GM12872 (cell line): ENCODE data around the gene TSEN15.

Experiments
- TF ChIP-seq, protein P1 (sequence below): IDR thresholded peaks from 3 replicates; pipeline ENCODE4 v1.5.1; 2011; ENCODE audit warnings: low read depth, mild to moderate bottlenecking, low read length, moderate library complexity; ENCODE audit not compliant: insufficient read depth

The TSEN15 gene

DNA sequence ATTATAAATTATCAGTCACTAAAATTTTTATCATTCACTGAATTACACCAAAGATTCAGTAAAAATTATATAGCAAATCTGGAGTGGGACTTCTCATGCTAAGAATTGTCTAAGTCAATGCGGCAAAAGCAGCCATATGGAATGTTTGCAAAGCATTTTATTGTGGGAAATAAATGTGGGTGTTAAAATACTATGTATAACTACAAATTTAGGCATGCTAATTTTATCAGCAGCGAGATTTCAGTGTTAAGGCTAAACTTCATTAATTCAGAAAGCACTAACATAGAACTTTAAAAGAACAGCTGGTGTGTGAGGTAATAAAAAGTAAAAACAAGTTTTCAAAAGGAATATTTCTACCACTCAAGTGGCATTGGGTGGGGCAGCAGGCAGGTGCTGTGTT is 35.4 kb upstream of the TSEN15 start:
- TF ChIP-seq, protein P1, sequence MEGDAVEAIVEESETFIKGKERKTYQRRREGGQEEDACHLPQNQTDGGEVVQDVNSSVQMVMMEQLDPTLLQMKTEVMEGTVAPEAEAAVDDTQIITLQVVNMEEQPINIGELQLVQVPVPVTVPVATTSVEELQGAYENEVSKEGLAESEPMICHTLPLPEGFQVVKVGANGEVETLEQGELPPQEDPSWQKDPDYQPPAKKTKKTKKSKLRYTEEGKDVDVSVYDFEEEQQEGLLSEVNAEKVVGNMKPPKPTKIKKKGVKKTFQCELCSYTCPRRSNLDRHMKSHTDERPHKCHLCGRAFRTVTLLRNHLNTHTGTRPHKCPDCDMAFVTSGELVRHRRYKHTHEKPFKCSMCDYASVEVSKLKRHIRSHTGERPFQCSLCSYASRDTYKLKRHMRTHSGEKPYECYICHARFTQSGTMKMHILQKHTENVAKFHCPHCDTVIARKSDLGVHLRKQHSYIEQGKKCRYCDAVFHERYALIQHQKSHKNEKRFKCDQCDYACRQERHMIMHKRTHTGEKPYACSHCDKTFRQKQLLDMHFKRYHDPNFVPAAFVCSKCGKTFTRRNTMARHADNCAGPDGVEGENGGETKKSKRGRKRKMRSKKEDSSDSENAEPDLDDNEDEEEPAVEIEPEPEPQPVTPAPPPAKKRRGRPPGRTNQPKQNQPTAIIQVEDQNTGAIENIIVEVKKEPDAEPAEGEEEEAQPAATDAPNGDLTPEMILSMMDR = no peak

DNA sequence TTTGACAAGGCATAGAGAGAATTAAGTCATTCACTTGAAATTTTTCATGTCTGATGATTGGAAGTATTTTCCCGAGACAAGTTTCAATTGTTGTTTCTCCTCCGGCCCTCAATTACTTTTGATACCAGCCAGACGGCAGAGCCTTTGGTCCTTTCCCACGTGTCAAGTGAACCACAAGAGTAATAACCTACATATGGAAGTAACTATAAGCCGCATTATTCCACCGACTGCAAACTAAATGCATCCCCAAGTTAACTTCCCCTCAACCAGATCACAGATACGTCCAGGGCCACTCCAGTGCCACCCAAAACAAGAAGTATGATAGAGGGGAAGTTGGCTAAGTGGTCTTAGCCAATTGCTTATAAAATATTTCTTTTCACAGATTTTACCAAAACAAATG is 34.2 kb upstream of the TSEN15 start:
- TF ChIP-seq, protein P1 = no peak

DNA sequence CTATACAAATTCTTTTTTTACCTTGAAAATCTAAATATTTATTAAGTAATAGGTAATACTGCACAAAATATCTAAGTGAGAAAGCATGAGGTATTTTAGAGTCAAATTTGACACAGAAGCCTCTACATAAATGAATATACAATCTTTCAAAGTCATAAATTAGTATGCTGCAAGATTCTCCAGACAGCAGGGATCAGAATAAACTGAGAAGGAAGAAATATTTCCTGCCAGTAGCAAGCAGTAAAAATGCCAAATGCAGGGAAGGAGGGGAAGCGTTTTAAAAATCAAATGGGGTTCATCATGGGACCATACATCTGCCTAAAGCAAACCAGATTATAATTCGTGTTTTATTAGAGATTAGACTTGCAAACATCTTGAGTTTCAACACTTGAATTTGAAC is 32.9 kb upstream of the TSEN15 start:
- TF ChIP-seq, protein P1 = no peak

DNA sequence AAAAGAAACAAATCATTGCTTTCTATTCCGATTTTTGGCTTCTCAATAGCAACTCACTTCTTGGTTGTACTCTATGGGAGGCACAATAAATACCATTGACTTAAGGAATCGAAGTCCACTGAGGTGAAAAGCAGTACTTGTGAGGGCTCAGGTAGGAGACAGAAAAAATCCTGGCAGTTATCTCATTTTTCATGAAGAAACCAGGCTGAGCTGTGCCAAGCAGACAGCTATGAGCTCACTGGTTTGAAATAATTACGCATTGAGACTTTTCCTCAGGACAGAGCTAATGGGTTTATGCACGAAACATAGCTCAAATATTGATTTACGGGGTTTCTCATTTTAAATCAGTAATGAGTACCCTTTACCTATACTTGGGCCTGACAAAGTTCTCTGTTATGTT is 32.5 kb upstream of the TSEN15 start:
- TF ChIP-seq, protein P1 = no peak

DNA sequence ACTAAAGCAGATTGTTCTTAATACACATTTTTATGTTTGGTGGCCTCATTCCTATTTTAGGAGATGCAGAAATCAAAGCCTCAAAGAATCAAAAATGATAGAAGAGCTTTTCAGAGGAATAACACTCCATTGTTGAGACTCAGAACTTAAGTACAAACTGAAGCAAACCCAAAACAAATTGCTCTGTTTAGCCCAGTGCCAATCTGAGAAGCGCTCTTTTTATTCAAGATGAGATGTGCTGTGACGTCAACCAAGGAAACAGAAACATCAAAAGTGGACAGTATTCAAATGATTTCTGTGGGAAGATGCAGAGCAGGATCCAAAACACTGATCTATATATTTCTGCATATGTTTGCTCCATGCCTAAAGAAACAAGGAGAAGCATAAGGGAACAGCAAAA is 32.0 kb upstream of the TSEN15 start:
- TF ChIP-seq, protein P1 = no peak

DNA sequence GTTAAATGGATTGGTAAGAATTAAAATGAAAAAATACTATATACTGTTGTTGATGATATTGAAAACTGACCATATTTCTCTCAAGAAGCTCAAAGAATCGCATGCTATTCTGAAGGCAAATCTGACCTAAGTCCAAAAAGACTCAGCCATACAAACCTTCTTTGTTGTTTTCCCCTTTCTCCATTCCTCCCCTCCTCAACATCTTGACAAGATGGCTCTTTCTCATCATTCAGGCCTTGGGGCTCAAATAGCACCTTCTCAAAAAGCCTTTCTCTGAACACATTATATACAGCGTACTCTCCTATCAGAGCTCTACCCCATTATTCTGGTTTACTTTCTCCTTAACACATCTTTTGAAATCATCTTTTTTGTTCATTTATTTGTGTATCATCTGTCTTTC is 31.2 kb upstream of the TSEN15 start:
- TF ChIP-seq, protein P1 = no peak

DNA sequence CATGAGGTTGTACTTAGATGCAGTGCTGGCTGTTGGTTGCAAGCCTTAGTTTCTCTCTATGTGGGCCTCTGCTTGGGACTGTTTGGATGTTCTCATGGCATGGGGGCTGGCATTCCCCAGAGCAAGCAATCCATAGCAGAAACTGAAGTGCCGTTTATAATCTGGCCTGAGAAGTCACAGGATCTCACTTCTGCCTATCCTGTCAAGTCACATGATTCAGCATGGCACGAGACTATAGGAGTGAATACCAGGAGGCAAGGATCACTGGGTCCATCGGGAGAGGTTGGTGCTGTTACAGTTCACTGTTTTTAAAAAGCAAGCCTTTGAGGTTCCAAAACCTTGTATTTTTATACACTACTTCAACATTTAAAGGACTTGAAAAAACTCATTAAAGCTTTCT is 30.7 kb upstream of the TSEN15 start:
- TF ChIP-seq, protein P1 = no peak

DNA sequence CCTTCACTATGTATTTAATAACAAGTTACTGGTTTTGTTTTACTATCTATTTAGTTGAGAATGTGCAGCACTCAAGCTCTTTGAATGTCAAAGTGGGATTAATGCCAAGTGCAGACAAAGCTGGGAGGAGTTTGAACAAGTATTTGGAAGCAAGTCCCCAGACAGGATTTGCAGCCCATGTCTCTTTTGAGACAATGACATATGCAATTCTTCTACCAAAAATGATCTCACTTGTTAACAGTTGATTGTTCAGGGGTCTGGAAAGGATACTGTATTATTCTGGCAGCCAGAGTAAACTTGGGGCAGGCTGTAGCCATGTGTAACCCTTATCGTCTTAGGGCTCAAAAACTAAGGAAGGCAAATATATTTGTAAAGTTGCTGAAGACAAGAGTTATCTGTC is 29.8 kb upstream of the TSEN15 start:
- TF ChIP-seq, protein P1 = no peak
